NCI-H187 (cell line): ENCODE data around the gene SLX4IP.

Experiments used
- DNase-seq, 2 experiments: peaks; one replicate each; lab custom pipeline; 2025; lab: John Stamatoyannopoulos, UW

SLX4IP gene

GRCh38 chr20:10649797-10650160 lies 214.7 kb downstream of the SLX4IP start:
- DNase-seq, result no peak

GRCh38 chr20:10651227-10651990 lies 216.3 kb downstream of the SLX4IP start:
- DNase-seq, result no peak

GRCh38 chr20:10652185-10652584 lies 217.1 kb downstream of the SLX4IP start:
- DNase-seq, result no peak

- DNase-seq, result no peak
Observed at GRCh38 chr20:10652660-10653261, 217.7 kb downstream of the SLX4IP start.

- DNase-seq, result no peak
Observed at GRCh38 chr20:10653599-10654249, 218.6 kb downstream of the SLX4IP start.

- DNase-seq, result no peak
Observed at GRCh38 chr20:10654250-10654610, 219.1 kb downstream of the SLX4IP start.

GRCh38 chr20:10654630-10655029 lies 219.5 kb downstream of the SLX4IP start:
- peak in 1 of 2 experiments; percentile 22 for DNase-seq

GRCh38 chr20:10655720-10656669 lies 220.9 kb downstream of the SLX4IP start:
- no peak for DNase-seq

GRCh38 chr20:10657453-10657852 lies 222.3 kb downstream of the SLX4IP start:
- no peak for DNase-seq

- no peak for DNase-seq
Observed at GRCh38 chr20:10658051-10658823, 223.1 kb downstream of the SLX4IP start.

GRCh38 chr20:10658876-10659632 lies 223.9 kb downstream of the SLX4IP start:
- DNase-seq, result no peak

GRCh38 chr20:10659651-10660601 lies 224.8 kb downstream of the SLX4IP start:
- DNase-seq, result no peak

GRCh38 chr20:10660661-10661060 lies 225.6 kb downstream of the SLX4IP start:
- no peak for DNase-seq

GRCh38 chr20:10661261-10661660 lies 226.2 kb downstream of the SLX4IP start:
- DNase-seq, result no peak

GRCh38 chr20:10662151-10662550 lies 227.0 kb downstream of the SLX4IP start:
- no peak for DNase-seq

GRCh38 chr20:10662661-10663458 lies 227.8 kb downstream of the SLX4IP start:
- DNase-seq, result no peak

- no peak for DNase-seq
Observed at GRCh38 chr20:10663756-10664155, 228.7 kb downstream of the SLX4IP start.

GRCh38 chr20:10665027-10665561 lies 230.0 kb downstream of the SLX4IP start:
- no peak for DNase-seq
